Stimulated activated CD8-positive, alpha-beta memory T cell treated with anti-CD3 and anti-CD28 coated beads, Interleukin-4, amount 100 ng/mL, for 4 hours (primary cell): ENCODE results near the gene HMX2.

Source experiments
- DNase-seq, 2 donors: peaks; one replicate each; pipeline ENCODE4 v3.0.0-alpha.2; 2020; ENCODE audit warnings: low read depth in 2 of 2, low spot score in 1 of 2

HMX2 gene

GRCh38 chr10:123136806-123137642, 10.9 kb upstream of the HMX2 start:
- DNase-seq: no peak

- no peak for DNase-seq
Measured at GRCh38 chr10:123139165-123139520, 8.8 kb upstream of the HMX2 start.

- DNase-seq: no peak
Measured at GRCh38 chr10:123139521-123140163, 8.3 kb upstream of the HMX2 start.

DNA sequence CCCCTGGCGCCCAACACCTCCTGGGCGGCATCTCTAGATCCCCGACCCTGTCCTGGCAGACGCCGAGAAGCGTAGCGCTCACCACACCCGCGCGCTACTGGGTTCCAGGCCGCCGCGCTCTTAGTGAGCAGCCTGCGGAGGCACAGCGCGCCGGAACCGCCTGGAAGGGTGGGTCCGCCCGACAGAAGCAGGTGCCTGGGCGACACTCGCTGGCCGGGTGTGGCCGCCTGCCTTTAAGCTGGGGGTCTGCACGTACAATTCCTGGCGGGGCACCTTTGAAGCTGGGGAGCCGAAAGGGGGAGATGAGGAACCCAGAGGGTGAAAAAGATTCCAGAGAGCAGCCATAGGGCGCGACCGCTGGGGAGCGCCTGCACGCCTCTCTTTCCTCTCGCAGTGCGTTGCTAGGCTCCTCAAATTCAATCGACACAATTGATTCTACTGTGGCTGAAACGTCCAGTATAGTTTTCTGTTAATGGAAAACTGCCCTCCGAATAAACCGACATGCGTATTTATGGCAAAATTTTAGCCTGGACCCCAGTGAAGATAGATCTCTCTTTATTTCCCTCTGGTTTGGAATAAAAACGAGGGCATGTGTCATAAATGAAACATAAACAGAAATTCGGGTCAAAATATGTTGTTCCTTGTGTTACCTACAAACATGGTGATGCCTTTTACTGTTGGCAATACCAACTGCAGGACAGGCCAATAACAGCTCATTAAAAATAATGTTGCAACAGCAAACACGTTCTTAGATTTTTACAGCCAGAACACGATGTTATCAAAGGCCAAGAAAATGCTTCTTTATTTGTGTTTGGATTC, 7.6 kb upstream of the HMX2 start:
- no peak for DNase-seq

- DNase-seq: no peak
Measured at GRCh38 chr10:123140983-123141390, 6.9 kb upstream of the HMX2 start.

DNA sequence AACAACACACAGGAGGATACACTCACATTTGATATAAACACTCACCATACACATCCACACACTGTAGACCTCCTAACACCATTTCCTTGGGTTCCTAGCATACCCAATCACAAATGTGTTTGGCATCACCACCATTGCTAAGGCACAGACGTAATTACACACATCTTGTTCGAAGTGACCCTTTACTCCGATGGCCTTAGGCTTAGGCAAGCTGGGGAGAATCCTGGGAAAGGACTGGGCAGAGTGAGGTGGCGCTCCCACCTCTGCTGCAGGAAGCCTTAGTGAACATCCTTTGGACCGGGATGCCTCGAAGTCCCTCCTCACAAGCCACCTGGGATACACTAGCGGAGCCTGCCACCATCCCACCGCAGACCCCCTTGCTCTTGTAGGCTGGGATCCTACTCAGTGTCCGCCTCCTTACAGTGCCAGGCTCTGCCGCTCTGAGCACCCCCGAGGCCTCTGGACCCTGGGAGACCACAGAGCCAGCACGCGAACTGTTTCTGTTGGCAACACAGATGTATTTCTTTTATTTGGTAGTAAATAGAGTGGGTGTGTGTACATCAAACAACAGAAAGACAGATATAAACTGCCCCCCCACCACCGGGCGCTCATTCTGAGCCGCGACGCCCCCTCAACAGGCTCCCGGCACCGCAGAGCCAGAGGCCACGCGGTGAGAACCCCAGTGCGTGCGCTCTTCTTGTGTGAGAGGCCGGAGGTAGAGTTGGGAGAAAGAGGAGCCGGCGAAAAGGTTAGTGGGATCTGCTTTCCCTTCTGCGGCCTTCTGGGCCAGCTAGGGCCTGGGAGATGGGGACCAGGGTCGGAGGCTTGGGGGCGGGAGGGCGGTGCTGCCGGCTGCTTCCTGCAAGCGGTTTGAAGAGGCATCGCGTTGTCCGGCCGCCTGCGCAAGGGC, 5.9 kb upstream of the HMX2 start:
- DNase-seq: no peak

DNA sequence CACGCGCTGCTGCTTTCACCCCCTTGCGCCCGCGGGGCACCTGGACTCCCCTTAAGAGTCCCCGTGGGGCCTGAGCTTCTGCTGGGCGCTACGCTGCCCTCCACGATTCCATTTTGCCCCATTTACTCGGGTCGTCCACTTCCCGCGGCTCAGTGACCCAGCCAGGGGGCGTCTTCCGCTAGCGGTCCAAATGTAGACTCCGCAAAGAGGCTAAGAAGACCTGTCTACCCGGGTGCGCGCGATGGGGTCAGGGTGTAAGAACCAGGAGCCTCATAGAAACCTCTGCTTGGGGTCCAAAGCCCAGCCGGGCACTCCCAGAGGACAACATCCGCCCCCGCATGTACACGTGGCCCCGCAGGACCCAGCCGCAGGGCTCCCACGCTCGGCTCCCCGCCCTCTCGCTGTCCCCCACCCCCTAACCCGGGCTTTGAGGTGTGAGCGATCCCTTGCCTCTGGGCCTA, 5.2 kb upstream of the HMX2 start:
- DNase-seq: no peak

DNA sequence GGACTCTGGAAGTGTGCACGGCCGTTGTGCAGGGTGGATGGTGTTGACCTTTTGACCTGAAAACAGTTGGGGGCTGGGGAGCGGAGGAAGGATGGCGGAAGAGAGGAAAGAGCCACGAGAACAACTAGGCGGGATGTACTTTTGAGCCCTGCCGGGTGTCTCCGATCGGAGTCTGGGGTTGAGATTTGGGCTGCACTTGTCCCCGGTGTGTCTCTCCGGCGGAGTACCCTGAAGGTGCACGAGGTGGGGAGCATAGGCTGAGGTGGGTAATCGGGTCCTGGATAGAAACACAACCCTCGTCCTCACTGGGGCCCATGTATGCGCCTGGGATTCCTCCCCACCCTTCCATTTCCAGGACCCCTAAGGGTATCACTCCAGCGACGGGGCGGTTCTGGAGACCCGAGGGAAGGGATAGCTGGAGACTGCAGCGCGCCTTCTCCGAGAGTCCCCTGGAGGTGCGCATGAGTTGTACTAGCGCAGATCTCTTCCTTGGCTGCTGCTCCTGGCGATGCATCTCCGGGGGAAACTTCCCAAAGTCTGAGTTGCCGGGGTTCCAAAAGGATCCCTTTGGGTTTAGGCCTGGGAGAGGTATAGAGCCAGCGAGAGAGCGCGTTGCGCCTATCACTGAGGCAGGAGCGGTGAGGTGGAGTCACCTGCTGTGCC, 4.6 kb upstream of the HMX2 start:
- DNase-seq: no peak

DNA sequence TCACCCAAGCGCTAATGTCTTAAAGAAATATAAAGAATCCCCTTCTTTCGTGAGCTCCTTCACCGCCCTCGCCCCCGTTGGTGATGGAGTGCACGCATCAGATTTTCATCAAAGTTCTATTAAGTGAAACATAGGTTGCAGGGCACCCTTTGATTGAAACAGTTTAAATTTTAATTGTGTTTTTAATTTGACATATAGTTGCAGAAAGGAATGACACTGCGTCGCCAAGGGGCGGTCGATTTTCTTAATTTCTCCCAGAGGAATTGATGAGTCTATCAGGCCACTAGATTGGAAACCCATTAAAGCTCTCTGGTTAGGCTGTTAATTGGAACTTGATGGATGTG, 4.1 kb upstream of the HMX2 start:
- no peak for DNase-seq

DNA sequence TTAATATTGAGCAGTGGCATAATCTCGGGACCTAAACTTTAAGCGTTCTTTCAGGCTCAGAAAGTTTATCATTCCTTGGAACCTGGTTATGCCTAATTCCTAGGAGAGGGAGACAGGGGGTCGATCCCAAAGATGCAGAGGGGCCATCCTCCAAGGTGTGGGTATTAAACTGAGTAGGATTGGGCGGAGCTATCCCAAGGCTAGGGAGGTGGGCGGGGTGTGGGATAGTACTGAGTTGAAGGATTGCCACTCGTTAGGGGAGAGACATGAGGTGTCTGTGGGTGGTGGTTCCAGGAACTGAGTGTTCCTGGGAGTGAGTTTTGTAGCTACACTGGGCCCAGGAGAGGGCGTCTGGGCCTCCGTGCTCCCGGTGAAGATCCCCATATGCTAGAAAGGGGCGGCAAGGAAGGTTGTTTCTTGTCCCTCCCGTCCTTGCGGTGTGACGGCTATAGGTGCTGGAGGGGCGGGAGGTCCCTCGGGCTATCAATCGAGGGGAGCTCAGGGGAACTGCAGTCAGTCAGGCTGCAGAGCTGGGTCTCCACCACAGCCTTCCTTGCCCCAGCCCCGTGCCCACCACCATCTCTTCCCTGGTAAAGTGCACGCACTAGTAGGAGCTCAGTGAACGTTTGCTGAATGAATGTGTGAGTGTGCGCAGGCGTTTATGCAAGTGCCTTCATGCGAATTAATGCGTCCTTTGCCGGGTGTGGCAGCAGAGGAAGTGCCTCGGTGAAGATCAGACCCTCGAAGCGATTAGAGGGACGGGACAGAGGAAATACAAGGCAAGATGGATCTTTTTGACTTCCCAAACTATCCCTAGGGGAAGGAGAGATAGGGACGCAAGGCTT, 3.0 kb upstream of the HMX2 start:
- DNase-seq: no peak

- no peak for DNase-seq
Measured at GRCh38 chr10:123145542-123146012, 2.4 kb upstream of the HMX2 start.

- DNase-seq: no peak
Measured at GRCh38 chr10:123146013-123146893, 1.7 kb upstream of the HMX2 start.

- no peak for DNase-seq
Measured at GRCh38 chr10:123146894-123147634, 872 bp upstream of the HMX2 start.

- no peak for DNase-seq
Measured at GRCh38 chr10:123148414-123149161, 652 bp downstream of the HMX2 start.

DNA sequence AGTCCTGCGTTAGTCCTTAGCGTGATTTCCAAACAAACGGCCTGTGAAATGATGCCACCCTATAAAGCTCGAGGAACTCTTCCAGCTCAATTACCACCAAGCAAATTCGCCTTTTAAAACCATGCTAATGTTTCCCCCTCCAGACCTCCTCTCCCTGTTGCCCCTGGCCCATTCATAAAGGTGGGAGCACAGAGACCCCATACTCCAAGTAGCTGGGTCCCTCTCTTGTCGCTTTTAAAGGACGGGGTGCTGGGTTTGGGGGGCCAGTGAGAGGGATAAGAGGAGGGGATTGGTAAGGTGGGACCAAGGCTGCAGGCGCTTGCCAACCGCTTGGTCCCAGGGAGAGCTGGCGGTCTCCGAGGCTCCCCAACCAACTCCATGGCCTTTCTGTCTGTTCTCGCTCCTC, 1.2 kb downstream of the HMX2 start:
- DNase-seq: no peak

DNA sequence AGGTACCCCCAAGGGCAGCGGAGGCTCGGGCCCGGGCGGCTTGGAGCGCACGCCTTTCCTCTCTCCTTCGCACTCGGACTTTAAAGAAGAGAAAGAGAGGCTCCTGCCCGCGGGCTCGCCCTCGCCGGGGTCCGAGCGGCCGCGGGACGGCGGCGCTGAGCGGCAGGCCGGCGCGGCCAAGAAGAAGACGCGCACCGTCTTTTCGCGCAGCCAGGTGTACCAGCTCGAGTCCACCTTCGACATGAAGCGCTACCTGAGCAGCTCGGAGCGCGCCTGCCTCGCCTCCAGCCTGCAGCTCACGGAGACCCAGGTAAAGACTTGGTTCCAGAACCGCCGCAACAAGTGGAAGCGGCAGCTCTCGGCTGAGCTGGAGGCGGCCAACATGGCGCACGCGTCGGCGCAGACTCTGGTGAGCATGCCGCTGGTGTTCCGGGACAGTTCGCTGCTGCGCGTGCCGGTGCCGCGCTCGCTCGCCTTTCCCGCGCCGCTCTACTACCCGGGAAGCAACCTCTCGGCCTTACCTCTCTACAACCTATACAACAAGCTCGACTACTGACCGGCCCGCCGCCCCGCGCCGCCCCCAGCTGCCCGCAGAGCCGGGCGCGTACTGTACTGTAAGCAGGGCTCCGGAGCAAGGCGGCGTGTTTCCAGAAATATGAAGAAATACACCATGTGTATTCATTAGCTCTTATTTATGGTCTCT, 1.8 kb downstream of the HMX2 start:
- DNase-seq: no peak
